Measurements from ENCODE around the gene DCAF17. TPM values are rescaled to one million over a fixed set of nuclear protein-coding genes. Genes with fewer than 3 reads are reported as not detected.

DCAF17 gene
- total and polyA plus RNA-seq, 2 donors from 2014 or later = 4.9 to 18.5 TPM

DNA sequence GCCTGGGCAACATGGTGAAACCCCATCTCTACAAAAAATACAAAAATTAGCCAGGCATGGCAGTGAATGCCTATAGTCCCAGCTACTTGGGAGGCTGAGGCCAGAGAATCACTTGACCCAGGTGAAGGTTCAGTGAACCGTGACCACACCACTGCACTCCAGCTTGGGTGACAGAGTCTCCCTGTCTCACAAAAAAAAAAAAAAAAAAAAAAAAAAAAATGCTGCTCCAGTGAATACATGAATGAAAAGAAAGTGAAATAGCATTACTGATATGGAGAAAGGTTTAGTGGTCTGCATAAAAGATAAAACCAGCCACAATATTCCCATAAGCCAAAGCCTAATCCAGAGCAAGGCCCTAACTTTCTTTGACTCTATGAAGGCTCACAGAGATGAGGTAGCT is 44.7 kb upstream of the DCAF17 start:
- intact Hi-C loops (cut with DNase I) = no loop called here
- DNase-seq (no peak), FAIRE-seq (no peak)
- H3K36me3 ChIP-seq (ENCODE audit: control insufficient read depth in 2 of 3, insufficient read depth in 3 of 3, low read length in 3 of 3) = no peaks in the 10 kb centered on the region
- TF ChIP-seq, protein P1, sequence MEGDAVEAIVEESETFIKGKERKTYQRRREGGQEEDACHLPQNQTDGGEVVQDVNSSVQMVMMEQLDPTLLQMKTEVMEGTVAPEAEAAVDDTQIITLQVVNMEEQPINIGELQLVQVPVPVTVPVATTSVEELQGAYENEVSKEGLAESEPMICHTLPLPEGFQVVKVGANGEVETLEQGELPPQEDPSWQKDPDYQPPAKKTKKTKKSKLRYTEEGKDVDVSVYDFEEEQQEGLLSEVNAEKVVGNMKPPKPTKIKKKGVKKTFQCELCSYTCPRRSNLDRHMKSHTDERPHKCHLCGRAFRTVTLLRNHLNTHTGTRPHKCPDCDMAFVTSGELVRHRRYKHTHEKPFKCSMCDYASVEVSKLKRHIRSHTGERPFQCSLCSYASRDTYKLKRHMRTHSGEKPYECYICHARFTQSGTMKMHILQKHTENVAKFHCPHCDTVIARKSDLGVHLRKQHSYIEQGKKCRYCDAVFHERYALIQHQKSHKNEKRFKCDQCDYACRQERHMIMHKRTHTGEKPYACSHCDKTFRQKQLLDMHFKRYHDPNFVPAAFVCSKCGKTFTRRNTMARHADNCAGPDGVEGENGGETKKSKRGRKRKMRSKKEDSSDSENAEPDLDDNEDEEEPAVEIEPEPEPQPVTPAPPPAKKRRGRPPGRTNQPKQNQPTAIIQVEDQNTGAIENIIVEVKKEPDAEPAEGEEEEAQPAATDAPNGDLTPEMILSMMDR (IDR thresholded peaks at IDR 0.05; ENCODE audit: borderline replicate concordance, extremely low read depth, insufficient read depth) = no peak
- no peak overlapping the region for H3K9ac ChIP-seq (ENCODE audit: low read length in 3 of 3)
- no peaks in the 10 kb centered on the region for H3K4me1 ChIP-seq (ENCODE audit: control insufficient read depth in 2 of 3, insufficient read depth in 2 of 3, low read depth in 1 of 3, low read length in 3 of 3)
- no peak overlapping the region for H3K4me3 ChIP-seq (ENCODE audit: low read length in 3 of 3)
- no peaks in the 10 kb centered on the region for H3K27me3 ChIP-seq (ENCODE audit: control insufficient read depth, insufficient read depth, low read length)
- H3K9me3 ChIP-seq (ENCODE audit: control insufficient read depth in 2 of 3, insufficient read depth in 1 of 3, low read length in 3 of 3) = no peaks in the 10 kb centered on the region
- H3K27ac ChIP-seq (ENCODE audit: low read depth in 2 of 2, low read length in 2 of 2) = no peak overlapping the region

DNA sequence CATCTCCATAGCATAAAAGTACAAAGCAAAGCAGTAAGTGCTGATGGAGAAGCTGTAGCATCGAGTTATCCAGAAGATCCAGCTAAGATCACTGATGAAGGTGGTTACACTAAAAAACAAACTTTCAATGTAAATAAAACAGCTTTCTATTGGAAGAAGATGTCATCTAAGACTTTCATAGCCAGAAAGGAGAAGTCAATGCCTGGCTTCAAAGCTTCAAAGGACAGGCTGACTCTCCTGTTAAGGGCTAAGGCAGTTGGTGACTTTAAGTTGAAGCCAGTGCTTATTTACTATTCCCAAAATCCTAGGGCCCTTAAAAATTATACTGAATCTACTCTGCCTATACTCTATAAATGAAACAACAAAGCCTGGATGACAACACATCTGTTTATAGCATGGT is 44.2 kb upstream of the DCAF17 start:
- TF ChIP-seq, protein P1 (IDR thresholded peaks at IDR 0.05; ENCODE audit: borderline replicate concordance, extremely low read depth, insufficient read depth) = no peak
- no peaks in the 10 kb centered on the region for H3K9me3 ChIP-seq (ENCODE audit: control insufficient read depth in 2 of 3, insufficient read depth in 1 of 3, low read length in 3 of 3)
- no peak overlapping the region for H3K4me3 ChIP-seq (ENCODE audit: low read length in 3 of 3)
- H3K9ac ChIP-seq (ENCODE audit: low read length in 3 of 3) = no peak overlapping the region
- H3K27ac ChIP-seq (ENCODE audit: low read depth in 2 of 2, low read length in 2 of 2) = no peak overlapping the region
- no peaks in the 10 kb centered on the region for H3K36me3 ChIP-seq (ENCODE audit: control insufficient read depth in 2 of 3, insufficient read depth in 3 of 3, low read length in 3 of 3)
- H3K27me3 ChIP-seq (ENCODE audit: control insufficient read depth, insufficient read depth, low read length) = no peaks in the 10 kb centered on the region
- FAIRE-seq (no peak), DNase-seq (no peak)
- no peaks in the 10 kb centered on the region for H3K4me1 ChIP-seq (ENCODE audit: control insufficient read depth in 2 of 3, insufficient read depth in 2 of 3, low read depth in 1 of 3, low read length in 3 of 3)
- intact Hi-C loops (cut with DNase I) = no loop called here

DNA sequence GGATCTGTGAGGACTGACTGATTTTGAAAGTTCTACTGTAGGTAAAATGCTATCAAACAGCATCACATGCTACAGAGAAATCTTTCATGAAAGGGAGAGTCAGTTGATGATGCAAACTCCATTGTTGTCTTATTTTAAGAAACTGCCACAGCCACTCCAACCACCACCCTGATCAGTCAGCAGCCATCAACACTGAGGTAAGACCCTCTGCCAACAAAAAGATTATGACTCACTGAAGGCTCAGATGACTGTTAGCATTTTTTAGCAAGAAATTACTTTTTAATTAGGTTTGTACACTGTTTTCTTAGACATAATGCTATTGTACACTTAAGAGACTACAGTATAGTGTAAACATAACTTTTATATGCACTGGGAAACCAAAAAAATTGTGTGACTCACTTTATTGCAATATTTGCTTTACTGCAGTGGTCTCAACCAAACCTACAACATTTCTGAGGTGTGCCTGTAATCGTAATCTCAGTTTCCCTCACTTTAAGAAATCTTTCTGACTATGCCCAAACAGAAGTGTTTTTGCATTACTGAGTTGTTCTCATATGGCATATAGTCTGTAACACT is 43.0 kb upstream of the DCAF17 start:
- Histone ChIP-seq H3K4me3 (ENCODE audit: low read length in 3 of 3) (no peak overlapping the region), H3K4me1 (ENCODE audit: control insufficient read depth in 2 of 3, insufficient read depth in 2 of 3, low read depth in 1 of 3, low read length in 3 of 3) (no peaks in the 10 kb centered on the region), H3K9ac (ENCODE audit: low read length in 3 of 3) (no peak overlapping the region), H3K27me3 (ENCODE audit: control insufficient read depth, insufficient read depth, low read length) (no peaks in the 10 kb centered on the region), H3K36me3 (ENCODE audit: control insufficient read depth in 2 of 3, insufficient read depth in 3 of 3, low read length in 3 of 3) (no peaks in the 10 kb centered on the region), H3K27ac (ENCODE audit: low read depth in 2 of 2, low read length in 2 of 2) (no peak overlapping the region), H3K9me3 (ENCODE audit: control insufficient read depth in 2 of 3, insufficient read depth in 1 of 3, low read length in 3 of 3) (no peaks in the 10 kb centered on the region)
- TF ChIP-seq, protein P1 (IDR thresholded peaks at IDR 0.05; ENCODE audit: borderline replicate concordance, extremely low read depth, insufficient read depth) = no peak
- FAIRE-seq (no peak), DNase-seq (no peak)
- intact Hi-C loops (cut with DNase I) = no loop called here

DNA sequence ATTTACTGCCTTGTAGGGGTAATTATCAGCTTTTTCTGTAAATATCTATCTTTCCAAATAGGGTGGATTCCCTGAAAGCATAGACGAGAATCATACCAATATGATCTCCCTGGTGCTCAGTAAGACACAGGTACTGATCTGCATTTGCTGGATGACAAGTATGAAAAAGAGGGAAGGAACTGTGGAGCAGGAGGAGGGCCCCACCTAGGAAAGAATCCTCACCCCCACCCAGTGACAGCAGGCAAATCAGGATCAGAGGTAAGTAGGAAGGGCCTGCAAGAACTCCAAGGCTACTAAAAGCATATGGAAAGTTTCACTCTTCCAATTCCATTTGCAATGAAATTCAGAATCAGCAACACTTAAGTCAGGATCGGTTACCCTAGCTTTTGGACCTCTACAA is 42.5 kb upstream of the DCAF17 start:
- FAIRE-seq = no peak
- no peaks in the 10 kb centered on the region for H3K9me3 ChIP-seq (ENCODE audit: control insufficient read depth in 2 of 3, insufficient read depth in 1 of 3, low read length in 3 of 3)

More for the DNA sequence above, 42.5 kb upstream of the DCAF17 start:
- intact Hi-C loops (cut with DNase I) = no loop called here
- no peaks in the 10 kb centered on the region for H3K4me1 ChIP-seq (ENCODE audit: control insufficient read depth in 2 of 3, insufficient read depth in 2 of 3, low read depth in 1 of 3, low read length in 3 of 3)
- no peak overlapping the region for H3K27ac ChIP-seq (ENCODE audit: low read depth in 2 of 2, low read length in 2 of 2)
- H3K36me3 ChIP-seq (ENCODE audit: control insufficient read depth in 2 of 3, insufficient read depth in 3 of 3, low read length in 3 of 3) = no peaks in the 10 kb centered on the region
- DNase-seq = no peak
- no peaks in the 10 kb centered on the region for H3K27me3 ChIP-seq (ENCODE audit: control insufficient read depth, insufficient read depth, low read length)
- no peak overlapping the region for H3K9ac ChIP-seq (ENCODE audit: low read length in 3 of 3)
- no peak overlapping the region for H3K4me3 ChIP-seq (ENCODE audit: low read length in 3 of 3)
- TF ChIP-seq, protein P1 (IDR thresholded peaks at IDR 0.05; ENCODE audit: borderline replicate concordance, extremely low read depth, insufficient read depth) = no peak
